Kidney (tissue), 14 donors: ENCODE data around the gene TDRKH. TPM values are rescaled to one million over a fixed set of nuclear protein-coding genes. Genes with fewer than 3 reads are reported as not detected.

Experiments
- DNase-seq, 5 donors: peaks; one replicate each; pipeline ENCODE4 v3.0.0-alpha.2; 2013 to 2020
- FAIRE-seq: peaks from 2 replicates; lab custom pipeline; 2012; peaks lifted over from hg19 to GRCh38; lab: Jason Lieb, UNC
- H3K27ac ChIP-seq, 2 donors: one replicate each; pipeline ENCODE4 v1.7.0; 2013; ENCODE audit warnings: low read depth in 2 of 2, low read length in 2 of 2, inconsistent platforms in 1 of 2
- H3K27me3 ChIP-seq: one replicate; pipeline ENCODE4 v1.7.1; 2013; ENCODE audit warnings: low read length, inconsistent platforms; ENCODE audit not compliant: control insufficient read depth, insufficient read depth
- H3K36me3 ChIP-seq, 3 donors: one replicate each; pipeline versions ENCODE4 v1.7.0 to v1.7.1; 2013; ENCODE audit warnings: low read length in 3 of 3, control low read depth in 1 of 3, inconsistent platforms in 1 of 3; ENCODE audit not compliant: insufficient read depth in 3 of 3, control insufficient read depth in 2 of 3
- H3K4me1 ChIP-seq, 3 donors: one replicate each; pipeline versions ENCODE4 v1.7.0 to v1.7.1; 2013; ENCODE audit warnings: low read length in 3 of 3, inconsistent platforms in 1 of 3, low read depth in 1 of 3; ENCODE audit not compliant: control insufficient read depth in 2 of 3, insufficient read depth in 2 of 3
- H3K4me3 ChIP-seq, 3 donors: one replicate each; pipeline versions ENCODE4 v1.7.0 to v1.8.1; 2013; ENCODE audit warnings: low read length in 3 of 3, control low read depth in 1 of 3, inconsistent platforms in 1 of 3
- H3K9ac ChIP-seq, 3 donors: one replicate each; pipeline versions ENCODE4 v1.7.0 to v1.7.1; 2013; ENCODE audit warnings: low read length in 3 of 3, control low read depth in 1 of 3, inconsistent platforms in 1 of 3
- H3K9me3 ChIP-seq, 3 donors: one replicate each; pipeline versions ENCODE4 v1.7.0 to v1.7.1; 2013; ENCODE audit warnings: low read length in 3 of 3, control low read depth in 1 of 3, inconsistent platforms in 1 of 3; ENCODE audit not compliant: control insufficient read depth in 2 of 3, insufficient read depth in 1 of 3
- CTCF ChIP-seq: IDR thresholded peaks from 3 replicates; pipeline ENCODE4 v1.5.1; 2012; ENCODE audit warnings: mild to moderate bottlenecking, moderate library complexity, borderline replicate concordance; ENCODE audit not compliant: insufficient read depth; ENCODE audit errors: extremely low read depth
- intact Hi-C: fragments of 100-400 bp; cut with DNase I; formaldehyde crosslinking; loops from one replicate; pipeline ENCODE4 v1.11.1; 2022
- polyA plus RNA-seq: library from polyadenylated mRNA; stranded (reverse); fragments of 350-450 nt; fragmentation: Illumina TruSeq; extraction: RNeasy Lipid Tissue Mini Kit (QIAGEN cat#74804); gene quantifications from one replicate; pipeline ENCODE4 v1.2.3, GENCODE V29; 2014; ENCODE audit warnings: low read depth, low replicate concordance; ENCODE audit not compliant: insufficient read depth
- total RNA-seq: library from RNA; stranded (reverse); fragmentation: NEBNext Ultra II Directional; extraction: Animal tissue kit (Norgen Biotek cat#: 25700); gene quantifications from one replicate; pipeline ENCODE4 v1.2.1, GENCODE V29; 2021
- donor health status: control.
- donor health status: control.
- donor health status: control.
- donor health status: control.
- donor health status: control.
- donor health status: DM: yes; HTN: yes; CAD: no.
- donor health status: Normal renal cell carcinoma (clear cell type).

The TDRKH gene
- total and polyA plus RNA-seq, 2 donors from 2014 or later, result 5.3 to 13.5 TPM

- Histone ChIP-seq H3K27ac (no peak overlapping the region), H3K27me3 (no peaks in the 10 kb centered on the region), H3K9ac (no peak overlapping the region), H3K9me3 (no peaks in the 10 kb centered on the region), H3K4me3 (no peak overlapping the region), H3K4me1 (no peaks in the 10 kb centered on the region), H3K36me3 (peaks cover 0 to 16% (median 4%) of the 10 kb centered on the region in 3 donors)
- intact Hi-C loops, result no loop called here
- no peak for FAIRE-seq
- no peak for TF ChIP-seq CTCF
- no peak for DNase-seq
Observed at GRCh38 chr1:151803915-151804314, 13.6 kb upstream of the TDRKH start.

- intact Hi-C loops, result no loop called here
- Histone ChIP-seq H3K27ac (no peak overlapping the region), H3K9ac (no peak overlapping the region), H3K4me3 (no peak overlapping the region), H3K27me3 (no peaks in the 10 kb centered on the region), H3K36me3 (peaks cover 0 to 16% (median 4%) of the 10 kb centered on the region in 3 donors), H3K4me1 (no peaks in the 10 kb centered on the region), H3K9me3 (no peaks in the 10 kb centered on the region)
- no peak for TF ChIP-seq CTCF
- FAIRE-seq (no peak), DNase-seq (no peak)
Observed at GRCh38 chr1:151803164-151803563, 12.9 kb upstream of the TDRKH start.

- H3K27me3 ChIP-seq, result no peaks in the 10 kb centered on the region
- no peak for FAIRE-seq
- intact Hi-C loops, result no loop called here
Observed at GRCh38 chr1:151802372-151802771, 12.1 kb upstream of the TDRKH start.

More at GRCh38 chr1:151802372-151802771, 12.1 kb upstream of the TDRKH start:
- Histone ChIP-seq H3K4me1 (no peaks in the 10 kb centered on the region), H3K9me3 (no peaks in the 10 kb centered on the region), H3K9ac (no peak overlapping the region), H3K27ac (no peak overlapping the region), H3K4me3 (no peak overlapping the region), H3K36me3 (peaks cover 0 to 8% (median 0%) of the 10 kb centered on the region in 3 donors)
- TF ChIP-seq CTCF, result no peak
- no peak for DNase-seq
